Esophagus (tissue), 2 donors: ENCODE results near the gene NPTXR. TPM values are rescaled to one million over a fixed set of nuclear protein-coding genes. Genes with fewer than 3 reads are reported as not detected.

Experiments used
- H3K27ac ChIP-seq, 2 donors: one replicate each; pipeline ENCODE4 v1.5.1; 2013; ENCODE audit warnings: low read depth in 2 of 2, mild to moderate bottlenecking in 2 of 2, inconsistent platforms in 1 of 2, low read length in 1 of 2, moderate library complexity in 1 of 2
- H3K27me3 ChIP-seq, 2 donors: one replicate each; pipeline ENCODE4 v1.6.1; 2013; ENCODE audit warnings: low read length in 2 of 2, control low read depth in 1 of 2, mild to moderate bottlenecking in 1 of 2; ENCODE audit not compliant: insufficient read depth in 2 of 2, control insufficient read depth in 1 of 2
- H3K36me3 ChIP-seq, 2 donors: one replicate each; pipeline ENCODE4 v1.6.1; 2013; ENCODE audit warnings: low read length in 1 of 2; ENCODE audit not compliant: control insufficient read depth in 2 of 2, insufficient read depth in 2 of 2
- H3K4me1 ChIP-seq, 2 donors: one replicate each; pipeline ENCODE4 v1.6.1; 2013; ENCODE audit warnings: low read length in 1 of 2; ENCODE audit not compliant: control insufficient read depth in 2 of 2, insufficient read depth in 2 of 2
- H3K4me3 ChIP-seq, 2 donors: one replicate each; pipeline ENCODE4 v1.5.1; 2013; ENCODE audit warnings: low read length in 2 of 2, mild to moderate bottlenecking in 2 of 2, low read depth in 1 of 2, moderate library complexity in 1 of 2
- H3K9me3 ChIP-seq, 2 donors: one replicate each; pipeline ENCODE4 v1.6.1; 2013; ENCODE audit warnings: mild to moderate bottlenecking in 2 of 2, low read depth in 1 of 2, low read length in 1 of 2, moderate library complexity in 1 of 2; ENCODE audit not compliant: control insufficient read depth in 2 of 2, insufficient read depth in 1 of 2
- WGBS, 2 donors: extraction: QIAGEN DNeasy Blood & Tissue Kit; methylation state at CpG; one replicate each; pipeline ENCODE4 v1.1.7; 2013; 5-methylcytosine and 5-hydroxymethylcytosine counted together
- polyA plus RNA-seq, 2 donors: library from polyadenylated mRNA; stranded (reverse); fragments of 200-250 nt; gene quantifications; one replicate each; pipeline ENCODE4 v1.2.3, GENCODE V29; 2013
- donor health status: healthy with polysubstance abuse.
- donor health status: Bipolar disorder and iron deficiency.

The NPTXR gene
- polyA plus RNA-seq, 2 donors = 0.28 to 0.73 TPM

DNA sequence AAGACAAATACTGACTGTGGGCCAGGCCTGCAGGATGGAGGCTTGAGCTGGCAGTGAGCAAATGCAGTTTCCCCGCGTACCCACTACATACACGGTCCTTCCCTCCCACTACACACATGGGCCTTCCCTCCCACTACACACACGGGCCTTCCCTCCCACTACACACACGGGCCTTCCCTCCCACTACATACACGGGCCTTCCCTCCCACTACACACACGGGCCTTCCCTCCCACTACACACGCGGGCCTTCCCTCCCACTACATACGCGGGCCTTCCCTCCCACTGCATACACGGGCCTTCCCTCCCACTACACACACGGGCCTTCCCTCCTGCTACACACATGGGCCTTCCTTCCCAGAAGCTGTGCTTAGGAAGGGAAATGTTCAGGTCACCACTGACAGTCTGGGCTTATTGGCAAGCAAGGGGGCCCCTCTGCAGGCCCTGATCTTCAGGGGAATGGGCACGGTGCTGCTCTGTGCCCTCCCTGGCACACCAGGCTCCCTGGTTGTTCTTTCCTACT lies 60.7 kb downstream of the NPTXR start:
- Histone ChIP-seq H3K27me3 (no peaks in the 10 kb centered on the region), H3K4me1 (no peaks in the 10 kb centered on the region), H3K36me3 (peaks cover 3 to 17% of the 10 kb centered on the region in 2 donors), H3K9me3 (no peaks in the 10 kb centered on the region), H3K4me3 (no peak overlapping the region), H3K27ac (no peak overlapping the region)
- 54 to 60% methylated on average over 13 to 14 of the region's 14 CpGs for WGBS, 2 donors

DNA sequence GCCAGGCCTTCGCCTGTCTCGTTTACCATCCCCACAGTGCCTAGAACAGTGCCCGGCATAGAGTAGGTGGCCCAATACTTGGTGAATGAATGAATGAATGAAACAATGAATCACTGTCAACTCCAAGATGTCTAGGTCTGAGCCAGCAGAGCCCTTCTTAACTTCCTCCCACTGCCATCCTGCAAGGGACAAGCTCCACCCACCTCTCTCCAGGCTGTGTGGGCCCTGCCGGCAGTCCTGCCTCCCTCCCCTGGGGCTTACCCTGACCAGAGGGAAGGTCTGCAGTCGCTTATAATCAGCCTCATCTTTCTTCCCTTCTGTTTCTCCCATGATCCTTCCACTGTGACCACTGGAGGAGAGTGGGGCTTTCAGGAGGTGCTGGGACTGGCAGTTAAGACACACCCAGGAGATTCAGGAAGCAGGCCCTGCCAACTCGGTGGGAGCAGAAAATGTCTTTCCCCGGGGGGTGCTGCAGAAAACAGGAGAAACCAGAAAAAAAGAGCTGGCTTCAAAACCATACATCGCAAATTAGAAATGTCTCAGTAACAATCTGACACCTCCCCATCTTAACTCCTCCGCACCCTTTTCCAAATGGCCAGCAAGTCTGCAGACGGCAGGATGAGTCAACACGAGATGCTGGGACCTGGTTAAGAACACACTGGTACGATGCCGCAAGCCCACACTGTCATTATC lies 61.3 kb downstream of the NPTXR start:
- 59 to 65% methylated on average over 13 of the region's 13 CpGs for WGBS, 2 donors
- Histone ChIP-seq H3K9me3 (no peaks in the 10 kb centered on the region), H3K36me3 (peaks cover 3 to 19% of the 10 kb centered on the region in 2 donors), H3K27ac (no peak overlapping the region), H3K27me3 (no peaks in the 10 kb centered on the region), H3K4me3 (no peak overlapping the region), H3K4me1 (no peaks in the 10 kb centered on the region)

DNA sequence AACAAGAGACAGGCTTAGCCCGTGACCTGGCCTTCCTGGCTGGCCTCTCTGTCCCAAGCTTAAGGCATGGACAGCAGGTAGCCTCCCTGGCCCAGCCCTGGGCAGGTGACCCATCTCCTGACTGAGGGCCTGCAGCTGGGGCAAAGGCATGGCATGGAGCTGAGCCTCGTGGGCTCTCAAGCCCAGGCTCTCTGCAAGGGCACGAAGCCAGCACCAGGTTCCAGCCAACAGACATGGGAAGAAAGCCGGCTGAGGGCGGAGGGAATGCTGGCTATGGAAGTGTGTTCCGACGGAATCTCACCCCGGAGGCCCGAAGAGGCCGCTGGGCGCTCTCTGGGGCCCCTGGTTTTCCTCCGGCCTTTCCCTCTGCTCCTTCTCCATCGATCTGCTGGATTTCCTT lies 62.8 kb downstream of the NPTXR start:
- no peaks in the 10 kb centered on the region for H3K27me3 ChIP-seq
- WGBS, 2 donors = 78 to 82% methylated on average over 12 to 13 of the region's 13 CpGs
- H3K4me1 ChIP-seq = no peaks in the 10 kb centered on the region
- no peaks in the 10 kb centered on the region for H3K9me3 ChIP-seq
- no peak overlapping the region for H3K4me3 ChIP-seq
- H3K27ac ChIP-seq = no peak overlapping the region
- peaks cover 3 to 22% of the 10 kb centered on the region in 2 donors for H3K36me3 ChIP-seq

DNA sequence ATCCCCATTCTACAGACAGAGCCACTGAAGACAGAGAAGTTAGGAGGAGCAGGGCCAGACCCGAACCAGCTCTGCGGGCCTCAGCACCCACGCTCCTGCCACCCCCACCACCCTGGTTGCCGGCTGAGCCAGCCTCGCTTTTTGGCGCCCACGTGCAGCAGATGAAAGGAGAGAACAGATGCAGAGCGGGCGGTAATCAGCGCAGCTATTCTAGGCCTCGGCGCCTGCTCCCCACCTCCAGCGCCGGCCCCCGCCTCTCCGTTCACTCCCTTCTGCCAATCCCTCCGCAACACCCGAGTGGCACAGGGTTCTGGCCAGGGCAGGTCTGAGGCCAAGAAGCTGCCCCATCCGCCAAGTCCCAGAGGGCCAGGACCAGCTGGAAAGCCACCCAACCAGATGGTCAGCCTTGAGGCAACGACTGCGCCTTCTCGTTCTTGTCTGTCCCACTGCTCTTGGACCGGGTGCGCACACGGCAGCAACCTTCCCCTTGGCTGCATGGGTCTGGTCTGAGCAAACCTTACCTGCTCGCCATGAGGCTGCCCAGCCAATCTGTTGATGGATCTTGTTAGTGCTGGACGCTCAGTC lies 66.6 kb downstream of the NPTXR start:
- no peaks in the 10 kb centered on the region for H3K27me3 ChIP-seq
- WGBS, 2 donors = 92% methylated on average over 27 of the region's 27 CpGs
- H3K4me1 ChIP-seq = peaks cover 5 to 7% of the 10 kb centered on the region in 2 donors
- no peak overlapping the region for H3K4me3 ChIP-seq
- H3K36me3 ChIP-seq = peaks cover 3 to 22% of the 10 kb centered on the region in 2 donors
- no peaks in the 10 kb centered on the region for H3K9me3 ChIP-seq
- no peak overlapping the region for H3K27ac ChIP-seq

DNA sequence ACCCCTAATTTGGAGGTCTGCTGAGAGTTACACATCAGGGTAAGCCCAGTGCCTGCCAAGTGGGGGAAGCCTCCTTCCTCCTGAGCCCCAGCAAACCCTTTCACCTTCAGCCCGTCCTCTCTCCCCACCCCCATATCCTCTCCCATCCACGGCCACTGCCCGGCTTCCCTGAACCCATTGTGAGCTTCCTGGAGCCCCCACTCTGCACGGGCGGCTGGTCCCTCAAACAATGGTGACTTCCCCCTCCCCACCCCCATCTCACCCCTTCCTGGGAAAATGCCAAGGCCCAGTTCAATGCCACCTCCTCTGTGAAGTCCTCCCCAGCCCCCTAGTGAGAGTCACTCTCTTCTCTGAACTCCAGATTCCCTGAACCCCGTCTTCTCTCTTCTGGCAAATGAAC lies 67.7 kb downstream of the NPTXR start:
- no peak overlapping the region for H3K4me3 ChIP-seq
- H3K9me3 ChIP-seq = no peaks in the 10 kb centered on the region
- no peaks in the 10 kb centered on the region for H3K27me3 ChIP-seq
- H3K27ac ChIP-seq = no peak overlapping the region
- H3K36me3 ChIP-seq = peaks cover 3 to 22% of the 10 kb centered on the region in 2 donors
- H3K4me1 ChIP-seq = peaks cover 5 to 7% of the 10 kb centered on the region in 2 donors
- WGBS, 2 donors = 62 to 67% methylated on average over 6 of the region's 6 CpGs

DNA sequence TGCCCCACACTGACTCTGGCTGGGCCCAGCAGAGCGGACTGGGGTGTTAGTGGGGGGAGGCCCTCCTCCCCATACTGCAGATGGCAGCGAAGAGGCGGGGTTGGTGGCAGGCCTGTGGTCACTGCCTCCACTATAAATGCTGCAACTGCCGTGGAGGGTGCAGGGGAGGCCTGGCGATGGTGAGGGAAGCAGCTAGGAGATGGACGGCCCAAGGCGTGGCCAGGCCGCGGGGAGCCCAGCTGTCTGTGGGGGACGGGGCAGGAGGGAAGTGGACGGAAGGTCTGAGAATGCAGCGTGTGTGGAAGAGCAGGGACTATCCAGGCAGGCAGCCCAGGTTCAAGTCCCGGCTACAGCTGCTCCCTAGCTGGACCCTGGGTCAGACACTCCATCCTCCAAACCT lies 68.2 kb downstream of the NPTXR start:
- Histone ChIP-seq H3K27ac (no peak overlapping the region), H3K4me3 (no peak overlapping the region), H3K9me3 (no peaks in the 10 kb centered on the region), H3K27me3 (no peaks in the 10 kb centered on the region), H3K4me1 (peaks cover 5 to 7% of the 10 kb centered on the region in 2 donors), H3K36me3 (peaks cover 3 to 22% of the 10 kb centered on the region in 2 donors)
- WGBS, 2 donors = 74 to 77% methylated on average over 13 of the region's 13 CpGs

GRCh38 chr22:38774496-38775166 lies 69.2 kb downstream of the NPTXR start:
- H3K9me3 ChIP-seq = no peaks in the 10 kb centered on the region
- H3K27me3 ChIP-seq = no peaks in the 10 kb centered on the region
- peaks cover 3 to 13% of the 10 kb centered on the region in 2 donors for H3K36me3 ChIP-seq
- 48 to 61% methylated on average over 11 of the region's 11 CpGs for WGBS, 2 donors
- H3K27ac ChIP-seq = peak overlapping the region in 1 of 2 donors; percentile 24
- H3K4me1 ChIP-seq = peaks cover 5 to 7% of the 10 kb centered on the region in 2 donors
- no peak overlapping the region for H3K4me3 ChIP-seq

- Histone ChIP-seq H3K4me1 (peaks cover 5 to 7% of the 10 kb centered on the region in 2 donors), H3K27me3 (no peaks in the 10 kb centered on the region), H3K27ac (no peak overlapping the region), H3K9me3 (no peaks in the 10 kb centered on the region), H3K36me3 (peaks cover under 1 to 5% of the 10 kb centered on the region in 2 donors), H3K4me3 (no peak overlapping the region)
- 94 to 96% methylated on average over 4 of the region's 4 CpGs for WGBS, 2 donors
These were observed 70.4 kb downstream of the NPTXR start for GRCh38 chr22:38773363-38773946.

- Histone ChIP-seq H3K27me3 (no peaks in the 10 kb centered on the region), H3K9me3 (no peaks in the 10 kb centered on the region), H3K4me1 (peaks cover 5 to 7% of the 10 kb centered on the region in 2 donors), H3K36me3 (peaks cover 0 to 3% of the 10 kb centered on the region in 2 donors), H3K4me3 (no peak overlapping the region), H3K27ac (no peak overlapping the region)
- 86 to 90% methylated on average over 8 of the region's 8 CpGs for WGBS, 2 donors
These were observed 71.3 kb downstream of the NPTXR start for GRCh38 chr22:38772623-38772873.
